ENCODE data around the gene ACTN4.
"Not testable (repeated sequence)": the region's sequence is repeated elsewhere in the genome, so short reads cannot be mapped to it uniquely, and the experiment has no call there.

DNA sequence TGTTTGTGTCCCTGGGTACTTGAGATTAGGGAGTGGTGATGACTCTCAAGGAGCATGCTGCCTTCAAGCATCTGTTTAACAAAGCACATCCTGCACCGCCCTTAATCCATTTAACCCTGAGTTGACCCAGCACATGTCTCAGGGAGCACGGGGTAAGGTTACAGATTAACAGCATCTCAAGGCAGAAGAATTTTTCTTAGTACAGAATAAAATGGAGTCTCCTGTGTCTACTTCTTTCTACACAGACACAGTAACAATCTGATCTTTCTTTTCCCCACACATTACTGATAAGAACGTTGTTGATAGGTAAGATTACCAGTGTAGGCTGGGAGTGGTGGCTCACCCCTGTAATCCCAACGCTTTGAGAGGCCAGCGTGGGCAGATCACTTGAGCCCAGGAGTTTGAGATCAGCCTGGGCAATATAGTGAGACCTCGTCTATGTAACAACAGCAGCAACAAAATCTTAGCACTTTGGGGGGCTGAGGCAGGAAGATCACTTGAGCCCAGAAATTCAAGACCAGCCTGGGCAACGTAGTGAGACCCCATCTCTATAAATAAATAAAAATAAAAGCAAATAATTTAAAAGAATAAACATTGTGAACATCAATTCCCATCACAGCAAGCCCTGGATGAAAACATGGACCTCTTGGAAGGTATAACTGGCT is 15.5 kb upstream of the ACTN4 start:
- not testable (repeated sequence) for TF ChIP-seq POLR2AphosphoS5 (IDR thresholded peaks at IDR 0.05; ENCODE audit: borderline replicate concordance, low read depth, low read length); EZH2 (IDR thresholded peaks at IDR 0.05); FOXP2 (optimal IDR thresholded peaks at IDR 0.05; ENCODE audit: control extremely low read depth, extremely low read length, insufficient read depth)

All from SK-N-MC (cell line).